ENCODE results near the gene USP17L12.
"Not testable (repeated sequence)": the region's sequence is repeated elsewhere in the genome, so short reads cannot be mapped to it uniquely, and the experiment has no call there.

The USP17L12 gene

GRCh38 chr4:9243579-9243978, 23.6 kb downstream of the USP17L12 start, which contains the start of gene USP17L17:
TSS of gene USP17L17 (plus strand) at chr4:9243879. CDS start at chr4:9243879, 0 bp downstream.
- not testable (repeated sequence) for H3K27ac ChIP-seq (ENCODE audit: low read depth, low read length); H3K27me3 ChIP-seq (ENCODE audit: control insufficient read depth, low read length); H3K36me3 ChIP-seq (ENCODE audit: control insufficient read depth, low read length); H3K4me3 ChIP-seq (ENCODE audit: low read length); H3K9me3 ChIP-seq (ENCODE audit: control insufficient read depth, insufficient read depth, low read length); H4K20me1 ChIP-seq (ENCODE audit: control insufficient read depth, insufficient read depth, low read depth, low read length); H3F3A ChIP-seq (ENCODE audit: control insufficient read depth, insufficient read depth); H3K79me2 ChIP-seq (ENCODE audit: control insufficient read depth, low read length); H3K9me2 ChIP-seq (replicated peaks; ENCODE audit: control insufficient read depth, low read length); H3K4me2 ChIP-seq (ENCODE audit: low read length); H3K4me1 ChIP-seq (ENCODE audit: control insufficient read depth, low read length)

GRCh38 chr4:9247953-9248680, 28.2 kb downstream of the USP17L12 start, which contains the start of gene USP17L18:
TSS of gene USP17L18 (plus strand) at chr4:9248630. CDS start at chr4:9248630, 0 bp downstream.
- H3K4me1 ChIP-seq (ENCODE audit: control insufficient read depth, low read length); H3K4me3 ChIP-seq (ENCODE audit: low read length); H3K9me3 ChIP-seq (ENCODE audit: control insufficient read depth, insufficient read depth, low read length); H3K79me2 ChIP-seq (ENCODE audit: control insufficient read depth, low read length); H3K27ac ChIP-seq (ENCODE audit: low read depth, low read length); H4K20me1 ChIP-seq (ENCODE audit: control insufficient read depth, insufficient read depth, low read depth, low read length); H3K27me3 ChIP-seq (ENCODE audit: control insufficient read depth, low read length); H3F3A ChIP-seq (ENCODE audit: control insufficient read depth, insufficient read depth); H3K36me3 ChIP-seq (ENCODE audit: control insufficient read depth, low read length); H3K9me2 ChIP-seq (replicated peaks; ENCODE audit: control insufficient read depth, low read length); H3K4me2 ChIP-seq (ENCODE audit: low read length): not testable (repeated sequence)

- H4K20me1 ChIP-seq (ENCODE audit: control insufficient read depth, insufficient read depth, low read depth, low read length); H3K79me2 ChIP-seq (ENCODE audit: control insufficient read depth, low read length); H3K4me3 ChIP-seq (ENCODE audit: low read length); H3K4me2 ChIP-seq (ENCODE audit: low read length); H3K9me2 ChIP-seq (replicated peaks; ENCODE audit: control insufficient read depth, low read length); H3K9me3 ChIP-seq (ENCODE audit: control insufficient read depth, insufficient read depth, low read length); H3K27ac ChIP-seq (ENCODE audit: low read depth, low read length); H3K27me3 ChIP-seq (ENCODE audit: control insufficient read depth, low read length); H3F3A ChIP-seq (ENCODE audit: control insufficient read depth, insufficient read depth); H3K36me3 ChIP-seq (ENCODE audit: control insufficient read depth, low read length); H3K4me1 ChIP-seq (ENCODE audit: control insufficient read depth, low read length): not testable (repeated sequence)
These were observed 33.1 kb downstream of the USP17L12 start, which contains the start of gene USP17L19 for GRCh38 chr4:9253078-9253477. TSS of gene USP17L19 (plus strand) at chr4:9253378. CDS start at chr4:9253378, 0 bp downstream.

- H3K36me3 ChIP-seq (ENCODE audit: control insufficient read depth, low read length); H3K4me1 ChIP-seq (ENCODE audit: control insufficient read depth, low read length); H3K79me2 ChIP-seq (ENCODE audit: control insufficient read depth, low read length); H3K9me2 ChIP-seq (replicated peaks; ENCODE audit: control insufficient read depth, low read length); H3K4me3 ChIP-seq (ENCODE audit: low read length); H3K9me3 ChIP-seq (ENCODE audit: control insufficient read depth, insufficient read depth, low read length); H4K20me1 ChIP-seq (ENCODE audit: control insufficient read depth, insufficient read depth, low read depth, low read length); H3K27ac ChIP-seq (ENCODE audit: low read depth, low read length); H3K4me2 ChIP-seq (ENCODE audit: low read length); H3K27me3 ChIP-seq (ENCODE audit: control insufficient read depth, low read length); H3F3A ChIP-seq (ENCODE audit: control insufficient read depth, insufficient read depth): not testable (repeated sequence)
These were observed 37.9 kb downstream of the USP17L12 start, which contains the start of gene USP17L20 for GRCh38 chr4:9257824-9258223. TSS of gene USP17L20 (plus strand) at chr4:9258124. CDS start at chr4:9258124, 0 bp downstream.

GRCh38 chr4:9262572-9262971, 42.6 kb downstream of the USP17L12 start, which contains the start of gene USP17L21:
TSS of gene USP17L21 (plus strand) at chr4:9262872. CDS start at chr4:9262872, 0 bp downstream.
- not testable (repeated sequence) for H3K27ac ChIP-seq (ENCODE audit: low read depth, low read length); H3K9me3 ChIP-seq (ENCODE audit: control insufficient read depth, insufficient read depth, low read length); H3K4me3 ChIP-seq (ENCODE audit: low read length); H3K4me2 ChIP-seq (ENCODE audit: low read length); H3K9me2 ChIP-seq (replicated peaks; ENCODE audit: control insufficient read depth, low read length); H4K20me1 ChIP-seq (ENCODE audit: control insufficient read depth, insufficient read depth, low read depth, low read length); H3K36me3 ChIP-seq (ENCODE audit: control insufficient read depth, low read length); H3K4me1 ChIP-seq (ENCODE audit: control insufficient read depth, low read length); H3K27me3 ChIP-seq (ENCODE audit: control insufficient read depth, low read length); H3F3A ChIP-seq (ENCODE audit: control insufficient read depth, insufficient read depth); H3K79me2 ChIP-seq (ENCODE audit: control insufficient read depth, low read length)

- not testable (repeated sequence) for H3K79me2 ChIP-seq (ENCODE audit: control insufficient read depth, low read length); H3K4me3 ChIP-seq (ENCODE audit: low read length); H3K9me3 ChIP-seq (ENCODE audit: control insufficient read depth, insufficient read depth, low read length); H3K27me3 ChIP-seq (ENCODE audit: control insufficient read depth, low read length); H3K36me3 ChIP-seq (ENCODE audit: control insufficient read depth, low read length); H3K9me2 ChIP-seq (replicated peaks; ENCODE audit: control insufficient read depth, low read length); H3K4me2 ChIP-seq (ENCODE audit: low read length); H3K27ac ChIP-seq (ENCODE audit: low read depth, low read length); H3F3A ChIP-seq (ENCODE audit: control insufficient read depth, insufficient read depth); H3K4me1 ChIP-seq (ENCODE audit: control insufficient read depth, low read length); H4K20me1 ChIP-seq (ENCODE audit: control insufficient read depth, insufficient read depth, low read depth, low read length)
These were observed 47.4 kb downstream of the USP17L12 start, which contains the start of gene USP17L22 for GRCh38 chr4:9267319-9267718. TSS of gene USP17L22 (plus strand) at chr4:9267619. CDS start at chr4:9267619, 0 bp downstream.

All from DOHH2 (cell line).